HT-29 (cell line): ENCODE data around the gene PLA2G4C. TPM values are rescaled to one million over a fixed set of nuclear protein-coding genes. Genes with fewer than 3 reads are reported as not detected.

Experiments
- DNase-seq: peaks from one replicate; pipeline ENCODE4 v3.0.0-alpha.2; 2015; ENCODE audit warnings: low spot score
- total RNA-seq: library from RNA; depleted of rRNA; stranded (reverse); fragments of >200 nt; shearing (Covaris generic); gene quantifications from 2 replicates; pipeline ENCODE4 v1.2.3, GENCODE V29; 2014; rRNA removed

The PLA2G4C gene
- total RNA-seq, 1 experiment from 2014 or later = not detected

DNA sequence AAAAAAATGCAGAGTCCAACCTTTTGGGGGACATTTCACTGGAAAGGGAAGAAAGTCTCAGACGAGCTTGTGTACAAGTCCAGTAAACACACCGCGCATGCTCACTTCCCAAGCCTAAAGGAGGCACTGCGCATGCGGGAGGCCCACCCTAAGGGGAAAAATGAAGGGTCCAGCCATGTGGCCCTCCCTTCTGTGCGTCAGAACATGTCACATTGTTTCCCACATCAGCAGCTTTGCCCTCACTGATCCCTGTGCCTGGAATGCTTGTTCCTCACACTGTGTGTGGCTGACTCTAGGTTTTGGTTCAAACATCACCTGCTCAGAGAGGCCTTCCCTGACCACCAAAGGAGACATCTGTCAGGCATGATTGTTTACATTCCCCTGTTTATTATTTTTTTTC, 111.8 kb downstream of the PLA2G4C start:
- no peak for DNase-seq

Other genes starting within 250 kb of the PLA2G4C start
- not detected in 2 replicates for gene SULT2A1, start 224.5 kb downstream of the PLA2G4C start, total RNA-seq
- not detected in 2 replicates for gene BSPH1, start 118.6 kb downstream of the PLA2G4C start, total RNA-seq
- not detected in 2 replicates for gene ELSPBP1, start 116.2 kb downstream of the PLA2G4C start, total RNA-seq
- gene CABP5, start 66.7 kb downstream of the PLA2G4C start, total RNA-seq = not detected in 2 replicates
- gene LIG1, start 59.5 kb upstream of the PLA2G4C start, total RNA-seq = 174 and 182 TPM in 2 replicates
- 7.5 and 8.2 TPM in 2 replicates for gene ZSWIM9, start 59.9 kb upstream of the PLA2G4C start, total RNA-seq
- 7.8 and 8.2 TPM in 2 replicates for gene CARD8, start 145.1 kb upstream of the PLA2G4C start, total RNA-seq
- not detected in 2 replicates for gene ZNF114, start 159.3 kb upstream of the PLA2G4C start, total RNA-seq
- gene EMP3, start 214.7 kb upstream of the PLA2G4C start, total RNA-seq = 3.1 TPM in 1 of 2 replicates, not detected in the other